Fibroblast of lung (primary cell): ENCODE data around the gene CNNM4.

Experiments
- CTCF ChIP-seq, 2 donors: IDR thresholded peaks in 1 of 2; conservative IDR thresholded peaks in 1 of 2; 1 replicate in 1 of 2; 2 replicates in 1 of 2; pipeline ENCODE4 v1.5.1; 2011 to 2012; ENCODE audit warnings: low read length in 2 of 2, control low read depth in 1 of 2, inconsistent platforms in 1 of 2, low read depth in 1 of 2, mild to moderate bottlenecking in 1 of 2
- EZH2 ChIP-seq: IDR thresholded peaks from 2 replicates; pipeline ENCODE4 v1.5.1; 2012; ENCODE audit warnings: low read length, control low read depth, mild to moderate bottlenecking; ENCODE audit errors: missing control alignments

- TF ChIP-seq CTCF (conservative IDR thresholded peaks at IDR 0.05 in 1 of 2, IDR thresholded peaks at IDR 0.05 in 1 of 2; ENCODE audit: low read depth in 1 of 2, low read length in 2 of 2) (no peak), EZH2 (no peak)
These were observed 21.5 kb upstream of the CNNM4 start for GRCh38 chr2:96739076-96739632.
